Coronary artery (tissue), 2 donors: ENCODE results near the gene RBBP8NL.

Source experiments
- DNase-seq: peaks from one replicate; pipeline ENCODE4 v3.0.0-alpha.2; 2017; ENCODE audit warnings: low spot score
- H3K27ac ChIP-seq, 2 donors: fragments of 200-600 bp; sonication (generic); one replicate each; pipeline ENCODE4 v1.5.1; 2016 to 2019
- H3K4me3 ChIP-seq: fragments of 200-600 bp; sonication (generic); 2 replicates; pipeline ENCODE4 v1.5.1; 2016; ENCODE audit warnings: mild to moderate bottlenecking, moderate library complexity
- CTCF ChIP-seq: fragments of 200-600 bp; sonication (generic); IDR thresholded peaks from one replicate; pipeline ENCODE4 v1.5.1; 2019; ENCODE audit warnings: antibody characterized with exemption

Gene RBBP8NL

GRCh38 chr20:62455929-62456328 lies 28.6 kb upstream of the RBBP8NL start:
- no peak for DNase-seq
- H3K27ac ChIP-seq, result no peak overlapping the region
- TF ChIP-seq CTCF, result no peak
- H3K4me3 ChIP-seq, result no peak overlapping the region

- H3K27ac ChIP-seq, result no peak overlapping the region
- no peak for DNase-seq
- H3K4me3 ChIP-seq, result no peak overlapping the region
- TF ChIP-seq CTCF, result no peak
These were observed 27.7 kb upstream of the RBBP8NL start for GRCh38 chr20:62454904-62455636.

- Histone ChIP-seq H3K27ac (no peak overlapping the region), H3K4me3 (no peak overlapping the region)
- DNase-seq, result no peak
- TF ChIP-seq CTCF, result no peak
These were observed 26.0 kb upstream of the RBBP8NL start for GRCh38 chr20:62453186-62453808.

- no peak for TF ChIP-seq CTCF
- Histone ChIP-seq H3K4me3 (no peak overlapping the region), H3K27ac (no peak overlapping the region)
- no peak for DNase-seq
These were observed 25.2 kb upstream of the RBBP8NL start for GRCh38 chr20:62452475-62453095.

GRCh38 chr20:62451970-62452369 lies 24.6 kb upstream of the RBBP8NL start:
- no peak for TF ChIP-seq CTCF
- H3K4me3 ChIP-seq, result no peak overlapping the region
- H3K27ac ChIP-seq, result no peak overlapping the region
- no peak for DNase-seq

- no peak overlapping the region for H3K4me3 ChIP-seq
- H3K27ac ChIP-seq, result no peak overlapping the region
- TF ChIP-seq CTCF, result no peak
- DNase-seq, result no peak
These were observed 23.9 kb upstream of the RBBP8NL start for GRCh38 chr20:62451156-62451767.
